HG02870 (cell line): ENCODE data around the gene ERVK3-1.
"Not testable (repeated sequence)": the region's sequence is repeated elsewhere in the genome, so short reads cannot be mapped to it uniquely, and the experiment has no call there.

Source experiments
- ATAC-seq: cut with Tn5 transposase; IDR thresholded peaks from one replicate; pipeline ENCODE4 v1.9.1; 2021; ENCODE audit warnings: mild to moderate bottlenecking, moderate library complexity; ENCODE audit not compliant: unreplicated experiment

ERVK3-1 gene, protein sequence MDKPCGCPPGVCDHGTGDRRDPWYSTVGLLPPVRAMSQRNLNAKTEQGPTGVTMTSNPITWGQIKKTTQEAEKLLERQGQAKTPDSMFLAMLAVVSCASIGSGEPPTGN

DNA sequence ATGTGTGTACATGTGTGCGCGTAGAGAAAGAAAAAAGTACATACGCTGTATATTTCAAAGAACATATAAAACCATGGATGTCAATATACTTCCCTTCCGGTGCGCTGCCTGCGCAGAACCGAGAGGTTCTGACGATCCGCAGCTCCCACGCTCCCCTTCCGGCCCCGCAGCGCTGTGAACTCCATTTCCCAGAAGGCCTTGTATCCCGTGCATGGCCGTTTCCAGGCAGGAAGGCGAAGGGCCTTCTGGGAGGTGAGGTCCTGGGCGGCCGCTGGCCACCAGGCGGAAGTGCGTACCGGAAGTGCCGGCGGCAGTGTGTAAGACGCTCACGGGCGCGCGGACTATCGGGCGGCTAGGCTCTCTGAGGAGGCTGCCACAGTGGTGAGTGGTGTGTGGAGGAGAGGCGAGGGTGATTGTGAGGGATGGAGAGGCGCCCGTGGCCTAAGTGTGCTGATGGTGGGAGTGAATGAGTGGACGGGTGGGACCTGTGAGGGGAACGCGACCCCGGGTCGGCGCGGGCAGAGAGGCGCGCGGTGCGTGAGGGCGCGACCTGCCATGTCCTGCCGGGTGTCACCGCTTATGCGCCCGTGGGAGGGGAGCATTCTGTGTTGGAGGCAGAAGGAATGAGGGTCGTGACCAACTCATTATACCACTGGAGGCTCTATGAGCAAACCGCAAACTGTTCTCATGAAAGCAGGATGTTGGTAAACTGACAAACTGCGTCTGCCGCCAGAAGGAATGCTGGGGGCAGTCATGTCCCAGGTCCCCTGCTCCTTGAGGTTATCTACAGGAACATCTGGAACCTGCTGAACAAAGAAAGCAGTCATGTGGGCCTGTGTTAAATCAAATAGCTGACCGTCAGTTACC, at the start of gene ERVK3-1:
TSS of gene ERVK3-1 (plus strand) at position 313 of the 867 bp plus-strand sequence. CDS start 6,792 bp downstream, outside the sequence.
- ATAC-seq, result peak; percentile 93

DNA sequence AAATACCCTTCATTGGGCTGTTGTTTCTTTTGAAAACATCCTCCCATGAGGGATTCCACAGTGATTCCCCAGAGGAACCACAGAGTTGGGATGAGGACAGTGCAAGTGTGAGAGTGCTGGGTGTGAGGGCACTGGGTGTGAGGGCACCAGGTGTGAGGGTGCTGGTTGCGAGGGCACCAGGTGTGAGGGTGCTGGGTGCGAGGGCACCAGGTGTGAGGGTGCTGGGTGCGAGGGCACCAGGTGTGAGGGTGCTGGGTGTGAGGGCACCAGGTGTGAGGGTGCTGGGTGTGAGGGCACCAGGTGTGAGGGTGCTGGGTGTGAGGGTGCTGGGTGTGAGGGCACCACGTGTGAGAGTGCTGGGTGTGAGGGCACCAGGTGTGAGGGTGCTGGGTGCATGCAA, 46.9 kb upstream of the ERVK3-1 start:
- ATAC-seq, result not testable (repeated sequence)

DNA sequence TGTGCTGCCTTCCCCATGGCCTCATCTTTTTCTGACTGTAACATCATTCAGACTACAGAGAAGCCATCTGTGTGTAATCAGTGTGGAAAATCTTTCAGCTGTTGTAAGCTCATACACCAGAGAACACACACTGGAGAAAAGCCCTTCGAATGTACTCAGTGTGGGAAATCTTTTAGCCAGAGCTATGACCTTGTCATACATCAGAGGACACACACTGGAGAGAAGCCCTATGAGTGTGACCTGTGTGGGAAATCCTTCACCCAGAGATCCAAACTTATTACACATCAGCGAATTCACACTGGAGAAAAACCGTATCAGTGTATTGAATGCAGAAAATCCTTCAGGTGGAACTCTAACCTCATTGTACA, 43.6 kb upstream of the ERVK3-1 start:
- ATAC-seq, result no peak

DNA sequence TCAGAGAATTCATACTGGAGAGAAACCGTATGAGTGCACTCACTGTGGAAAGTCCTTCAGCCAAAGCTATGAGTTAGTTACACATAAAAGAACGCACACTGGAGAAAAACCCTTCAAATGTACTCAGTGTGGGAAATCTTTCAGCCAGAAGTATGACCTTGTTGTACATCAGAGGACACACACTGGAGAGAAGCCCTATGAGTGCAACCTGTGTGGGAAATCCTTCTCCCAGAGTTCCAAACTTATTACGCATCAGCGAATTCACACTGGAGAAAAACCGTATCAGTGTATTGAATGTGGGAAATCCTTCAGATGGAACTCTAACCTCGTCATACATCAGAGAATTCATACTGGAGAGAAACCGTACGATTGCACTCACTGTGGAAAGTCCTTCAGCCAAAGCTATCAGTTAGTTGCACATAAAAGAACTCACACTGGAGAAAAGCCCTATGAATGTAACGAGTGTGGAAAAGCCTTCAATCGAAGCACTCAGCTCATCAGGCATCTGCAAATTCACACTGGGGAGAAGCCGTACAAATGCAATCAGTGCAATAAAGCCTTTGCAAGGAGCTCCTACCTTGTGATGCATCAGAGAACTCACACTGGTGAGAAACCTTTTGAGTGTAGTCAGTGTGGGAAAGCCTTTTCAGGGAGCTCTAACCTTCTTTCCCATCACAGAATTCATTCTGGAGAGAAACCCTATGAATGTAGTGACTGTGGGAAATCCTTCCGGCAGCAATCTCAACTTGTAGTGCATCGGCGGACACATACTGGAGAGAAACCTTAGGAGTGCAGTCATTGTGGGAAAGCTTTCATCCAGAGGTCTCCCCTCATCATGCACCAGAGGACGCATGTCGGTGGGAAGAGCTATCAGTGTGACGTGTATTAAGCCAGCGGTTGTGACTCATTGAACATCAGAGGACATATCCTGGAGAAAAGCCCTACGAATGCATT, 42.9 kb upstream of the ERVK3-1 start:
- ATAC-seq, result no peak

DNA sequence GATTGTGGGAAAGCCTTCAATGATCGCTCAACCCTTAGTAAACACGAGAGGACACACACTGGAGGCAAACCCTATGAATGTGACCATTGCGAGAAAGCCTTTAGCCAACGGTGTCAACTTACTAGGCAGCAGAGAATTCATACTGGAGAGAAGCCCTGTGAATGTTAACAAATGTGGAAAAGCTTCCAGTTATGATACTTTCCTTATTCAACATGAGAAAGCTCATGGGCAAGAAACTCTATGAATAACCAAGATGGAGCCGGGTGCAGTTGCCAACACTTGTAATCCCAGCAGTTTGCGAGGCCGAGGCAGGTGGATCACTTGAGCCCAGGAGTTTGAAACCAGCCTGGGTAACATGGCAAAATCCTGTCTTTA, 42.3 kb upstream of the ERVK3-1 start:
- no peak for ATAC-seq

DNA sequence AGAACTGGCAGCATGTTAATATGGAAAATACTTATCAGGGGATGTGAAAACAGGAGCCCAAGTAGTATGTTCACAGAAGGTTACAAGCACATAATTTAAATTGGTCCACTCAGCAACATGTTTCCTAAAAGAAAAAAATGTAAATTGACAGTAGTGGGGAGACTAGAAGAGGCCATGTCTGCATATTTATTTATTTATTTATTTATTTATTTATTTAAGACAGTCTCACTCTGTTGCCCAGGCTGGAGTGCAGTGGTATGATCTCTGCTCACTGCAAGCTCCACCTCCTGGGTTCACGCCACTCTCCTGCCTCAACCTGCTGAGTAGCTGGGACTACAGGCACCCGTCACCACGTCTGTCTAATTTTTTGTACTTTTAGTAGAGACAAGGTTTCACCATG, 40.1 kb upstream of the ERVK3-1 start:
- no peak for ATAC-seq

DNA sequence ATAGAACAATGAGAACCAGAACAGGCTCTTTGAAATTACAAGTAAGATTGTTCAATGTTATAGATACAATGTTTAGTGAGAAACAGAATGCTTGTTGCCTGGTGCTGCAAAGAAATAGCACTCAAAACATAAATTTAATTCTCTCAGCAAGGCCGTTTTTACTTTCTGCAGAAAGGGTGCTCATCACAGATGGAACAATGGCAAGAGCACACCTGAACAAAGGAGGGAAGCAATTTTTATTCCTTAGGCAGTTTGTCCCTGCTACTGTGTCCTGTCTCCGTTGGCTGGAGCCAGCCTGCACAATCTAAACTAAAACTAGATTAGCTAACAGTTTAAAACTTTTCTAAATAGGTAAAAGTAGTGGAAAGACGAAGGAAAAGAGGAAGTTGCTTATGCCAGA, 36.8 kb upstream of the ERVK3-1 start:
- no peak for ATAC-seq

DNA sequence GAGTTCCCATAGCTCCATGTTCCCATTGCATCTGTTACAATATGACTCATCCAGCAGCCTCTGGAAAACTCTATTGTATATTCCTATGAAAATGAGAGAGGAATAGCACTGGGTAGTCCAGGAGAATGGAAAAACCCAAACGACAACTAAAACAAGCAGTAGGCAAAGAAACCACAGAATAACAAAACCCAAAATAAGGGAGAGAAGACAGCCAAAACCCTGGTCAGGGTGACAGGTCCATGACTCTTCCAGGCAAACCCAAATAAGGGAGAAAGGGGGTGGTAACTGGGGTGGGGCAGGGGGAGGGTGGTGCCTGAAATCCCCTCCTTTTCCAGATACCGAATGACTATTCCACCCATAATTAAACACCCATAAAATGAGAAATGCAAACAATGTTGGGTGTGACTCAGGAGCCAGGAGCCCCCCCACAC, 30.4 kb upstream of the ERVK3-1 start:
- ATAC-seq, result no peak

DNA sequence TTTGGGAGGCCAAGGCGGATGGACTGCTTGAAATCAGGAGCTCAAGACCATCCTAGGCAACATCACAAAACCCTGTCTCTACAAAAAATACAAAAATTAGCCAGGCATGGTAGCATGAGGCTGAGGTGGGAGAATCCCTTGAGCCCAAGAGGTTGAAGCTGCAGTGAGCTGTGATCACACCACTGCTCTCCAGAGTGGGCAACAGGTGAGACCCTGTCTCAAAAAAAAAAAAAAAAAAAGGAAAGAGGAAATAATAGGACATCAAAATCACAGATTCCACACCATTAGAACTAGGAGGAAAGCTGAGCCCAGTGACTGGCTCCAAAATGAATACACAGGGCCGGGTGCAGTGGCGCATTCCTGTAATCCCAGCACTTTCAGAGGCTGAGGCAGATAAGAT, 29.6 kb upstream of the ERVK3-1 start:
- ATAC-seq, result no peak

DNA sequence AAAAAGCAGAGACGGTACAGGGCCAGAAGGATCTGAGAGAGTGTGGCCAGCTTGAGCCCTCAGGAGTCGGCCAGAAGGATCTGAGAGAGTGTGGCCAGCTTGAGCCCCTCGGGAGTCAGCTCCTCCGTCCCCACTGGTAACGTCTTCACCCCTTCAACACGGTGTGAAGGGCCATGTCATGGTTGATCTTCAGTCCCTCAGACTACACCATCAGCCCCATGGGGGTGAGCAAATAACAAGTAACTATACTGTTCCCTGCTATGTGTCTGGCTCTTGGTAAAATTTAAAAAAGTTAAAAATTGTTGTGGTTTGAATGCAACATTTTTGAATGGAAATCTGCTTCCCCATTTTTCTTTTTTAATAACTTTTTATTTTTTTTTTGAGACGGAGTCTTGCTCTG, 28.0 kb upstream of the ERVK3-1 start:
- ATAC-seq, result no peak

DNA sequence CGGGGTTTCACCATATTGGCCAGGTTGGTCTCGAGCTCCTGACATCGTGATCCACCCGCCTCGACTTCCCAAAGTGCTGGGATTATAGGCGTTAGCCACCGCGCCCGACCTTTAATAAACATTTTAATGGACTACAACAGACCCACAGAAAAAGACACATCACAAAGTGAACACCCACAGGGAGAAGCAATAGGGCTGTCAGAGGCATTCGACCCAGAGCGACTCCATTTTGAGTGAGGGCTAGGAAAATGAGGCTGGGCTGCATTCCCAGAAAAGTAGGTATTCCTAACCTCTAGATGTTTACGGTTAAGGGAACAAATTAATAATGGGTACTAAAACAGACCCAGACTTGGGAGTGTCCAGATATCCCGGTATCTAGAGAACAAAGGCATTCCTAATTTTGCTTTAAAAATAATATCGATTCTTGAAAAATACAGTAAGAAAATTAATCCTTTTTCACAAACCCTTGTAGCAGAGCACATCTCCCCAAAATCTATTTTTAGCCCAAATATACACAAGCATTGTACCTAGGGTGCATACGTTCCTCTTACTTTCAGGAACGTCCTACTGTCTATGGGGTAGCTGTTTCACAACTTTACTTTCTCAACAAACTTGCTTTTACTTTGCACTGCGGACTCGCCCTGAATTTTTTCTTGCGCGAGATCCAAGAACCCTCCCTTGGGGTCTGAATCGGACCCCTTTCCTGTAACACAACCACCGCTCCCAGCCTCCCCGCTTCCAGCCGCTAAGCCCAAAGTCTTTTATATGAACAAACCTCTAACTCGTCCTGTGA, 27.2 kb upstream of the ERVK3-1 start:
- no peak for ATAC-seq

DNA sequence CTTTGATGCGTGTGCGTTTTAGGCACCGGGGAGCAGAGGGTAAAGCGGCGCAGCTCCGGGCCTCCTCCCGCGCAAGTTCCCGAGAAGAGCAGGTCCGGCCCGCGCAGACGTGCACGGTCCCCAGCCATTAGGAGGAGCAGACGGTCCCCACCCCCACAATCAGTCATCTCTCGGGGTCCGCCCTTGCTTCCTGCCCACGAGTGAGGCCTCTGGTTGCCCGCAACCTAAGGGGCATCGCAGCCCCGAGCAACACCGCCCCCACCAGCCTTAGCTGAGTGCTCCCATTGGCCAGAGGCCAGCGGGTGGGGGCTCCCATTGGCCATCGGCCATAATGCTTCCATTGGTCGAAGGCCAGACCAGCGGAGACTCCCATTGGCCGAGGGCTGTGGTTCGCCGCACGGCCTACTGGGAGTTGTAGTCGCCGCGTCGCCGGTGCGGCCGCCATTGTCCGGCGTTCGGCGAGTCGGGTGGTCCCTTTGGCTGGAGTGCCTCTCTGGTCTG, 26.6 kb upstream of the ERVK3-1 start, which contains the start of gene ZNF8:
TSS of gene ZNF8 (plus strand) at position 415 of the 501 bp plus-strand sequence. CDS start 127 bp downstream, outside the sequence.
- peak; percentile 94 for ATAC-seq

DNA sequence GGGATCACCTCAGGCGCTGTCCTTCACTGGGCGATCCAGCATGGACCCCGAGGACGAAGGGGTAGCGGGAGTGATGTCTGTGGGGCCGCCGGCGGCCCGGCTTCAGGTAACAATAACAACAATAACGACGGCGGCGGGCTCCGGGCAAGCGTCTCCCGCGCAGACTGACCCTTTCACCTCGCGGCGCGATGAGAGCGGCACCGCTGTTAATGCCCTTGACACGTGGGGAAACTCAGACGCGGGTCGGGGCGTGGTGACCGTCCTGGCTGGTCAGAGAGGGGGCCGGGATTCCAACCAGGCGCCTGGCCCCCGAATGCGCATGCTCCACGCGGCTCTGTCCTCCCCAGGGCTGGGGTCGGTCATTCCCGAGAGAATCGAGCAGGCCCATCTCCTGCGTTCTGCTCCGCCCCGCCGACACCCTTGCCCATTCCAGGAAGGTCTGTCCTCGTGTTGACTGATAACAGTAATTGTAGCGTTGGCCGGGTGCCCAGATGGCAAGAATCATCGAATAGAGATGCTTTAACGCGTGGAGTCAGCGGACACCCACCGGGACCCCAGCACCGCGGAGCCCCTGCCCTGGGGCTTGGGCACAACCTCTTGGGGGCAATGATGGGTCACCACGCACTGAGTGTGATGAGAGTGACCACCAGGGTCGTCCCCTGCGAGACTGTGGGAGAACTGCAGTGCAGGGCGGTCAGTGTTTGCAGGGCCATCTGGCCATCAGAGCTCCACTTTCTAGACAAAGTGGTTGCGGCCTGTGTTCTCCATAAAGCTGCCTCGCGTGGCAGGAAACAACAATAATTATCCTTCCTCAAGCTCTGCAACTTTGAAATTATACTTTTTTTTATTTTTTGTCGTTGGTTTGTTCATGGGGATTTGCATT, 25.9 kb upstream of the ERVK3-1 start:
- peak; percentile 19 for ATAC-seq

DNA sequence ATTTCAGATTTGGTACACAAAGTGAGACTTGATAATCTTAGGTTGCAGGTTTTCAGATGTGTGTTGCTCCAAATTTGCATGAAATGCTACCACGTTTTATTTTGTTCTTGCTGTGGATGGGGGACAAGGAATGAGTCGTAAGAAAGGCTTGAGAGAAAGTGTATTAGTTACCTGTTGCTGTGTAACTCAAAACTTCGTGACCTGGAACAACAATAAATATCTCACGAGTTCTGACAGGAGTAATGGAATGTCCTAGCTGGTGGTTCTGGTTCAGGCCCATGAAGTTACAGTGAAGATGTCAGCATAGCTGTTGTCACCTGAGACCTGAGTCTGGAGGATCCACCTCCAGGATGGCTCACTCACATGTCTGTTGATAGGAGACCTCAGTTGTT, 25.3 kb upstream of the ERVK3-1 start:
- ATAC-seq, result no peak

DNA sequence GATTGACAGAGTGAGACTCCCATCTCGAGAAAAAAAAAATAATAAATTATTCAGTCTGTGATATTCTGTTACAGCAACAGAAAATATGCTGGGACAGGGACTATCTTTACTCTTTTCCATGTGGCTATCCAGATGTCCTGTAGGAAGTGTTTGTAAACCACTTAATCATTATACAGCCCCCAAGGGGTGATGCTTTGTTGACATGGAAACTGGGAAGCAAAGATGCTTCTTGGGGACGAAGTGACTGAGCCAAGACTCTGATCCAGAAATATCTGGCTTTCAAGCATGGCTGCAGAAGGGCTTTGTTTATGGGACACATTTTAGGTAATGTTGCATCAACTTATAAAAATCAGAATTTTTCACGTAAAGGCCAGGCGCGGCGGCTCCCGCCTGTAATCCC, 21.0 kb upstream of the ERVK3-1 start:
- ATAC-seq, result no peak

DNA sequence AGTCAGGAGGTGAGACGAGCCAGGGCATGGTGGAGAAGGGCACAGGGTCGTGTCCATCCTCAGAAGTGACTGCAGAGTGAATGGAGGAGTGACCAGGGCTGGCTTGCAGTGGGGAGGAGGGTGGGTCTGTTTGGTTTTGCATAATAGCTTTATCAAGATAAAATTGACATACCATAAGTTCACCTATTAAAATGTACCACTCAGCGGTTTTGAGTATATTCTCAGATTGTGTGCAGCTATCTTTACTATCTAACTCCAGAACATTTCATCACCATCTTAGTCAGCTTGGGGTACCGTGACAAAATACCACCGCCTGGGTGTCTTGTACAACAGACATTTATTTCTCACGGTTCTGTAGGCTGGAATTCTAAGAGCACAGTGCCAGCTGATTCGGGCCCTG, 13.2 kb upstream of the ERVK3-1 start:
- ATAC-seq, result no peak

DNA sequence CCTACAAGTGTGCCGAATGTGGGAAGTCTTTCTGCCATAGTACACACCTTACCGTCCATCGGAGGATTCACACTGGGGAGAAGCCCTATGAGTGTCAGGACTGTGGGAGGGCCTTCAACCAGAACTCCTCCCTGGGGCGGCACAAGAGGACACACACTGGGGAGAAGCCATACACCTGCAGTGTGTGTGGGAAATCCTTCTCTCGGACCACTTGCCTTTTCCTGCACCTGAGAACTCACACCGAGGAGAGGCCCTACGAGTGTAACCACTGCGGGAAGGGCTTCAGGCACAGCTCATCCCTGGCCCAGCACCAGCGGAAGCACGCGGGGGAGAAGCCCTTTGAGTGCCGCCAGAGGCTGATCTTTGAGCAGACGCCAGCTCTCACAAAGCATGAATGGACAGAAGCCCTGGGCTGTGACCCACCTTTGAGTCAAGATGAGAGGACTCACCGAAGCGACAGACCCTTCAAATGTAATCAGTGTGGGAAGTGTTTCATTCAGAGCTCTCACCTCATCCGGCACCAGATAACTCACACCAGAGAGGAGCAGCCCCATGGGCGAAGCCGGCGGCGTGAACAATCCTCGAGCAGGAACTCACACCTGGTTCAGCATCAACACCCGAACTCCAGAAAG, 10.3 kb upstream of the ERVK3-1 start:
- no peak for ATAC-seq

DNA sequence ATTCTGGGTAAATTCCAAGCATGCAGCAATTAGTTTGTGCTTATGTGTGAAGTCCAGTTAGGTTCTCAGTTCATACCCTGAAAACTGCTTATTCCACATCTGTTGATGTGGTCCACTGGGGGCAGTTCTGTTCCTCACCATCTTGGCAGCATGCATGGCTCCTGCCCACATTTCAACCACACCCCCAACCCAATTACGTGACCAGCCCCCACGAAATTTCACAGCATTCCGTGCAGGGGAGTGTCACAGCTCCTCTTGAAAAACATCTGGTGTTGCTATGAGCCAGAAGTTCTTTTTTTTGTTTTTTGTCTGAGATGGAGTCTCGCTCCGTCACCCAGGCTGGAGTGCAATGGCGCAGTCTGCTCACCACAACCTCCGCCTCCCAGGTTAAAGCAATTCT, 9.1 kb upstream of the ERVK3-1 start:
- ATAC-seq, result no peak

DNA sequence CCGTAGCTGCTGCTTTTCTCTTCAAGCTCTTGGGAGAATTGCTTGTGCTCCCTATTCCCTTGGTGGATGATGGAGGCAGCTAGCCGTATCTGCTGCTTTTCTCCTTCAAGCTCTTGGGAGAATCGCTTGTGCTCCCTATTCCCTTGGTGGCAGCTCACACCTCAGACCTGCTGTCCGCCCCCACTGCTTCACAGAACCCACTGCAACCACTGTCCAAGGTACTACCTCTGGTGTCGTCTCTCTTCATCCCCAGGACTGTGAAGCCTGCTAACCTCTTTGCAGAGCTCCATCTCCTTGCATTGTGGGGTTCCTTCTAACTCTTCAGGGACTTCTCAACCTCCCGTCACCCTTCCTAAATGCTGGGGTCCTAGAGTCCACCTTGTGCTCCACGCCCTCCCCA, 4.6 kb upstream of the ERVK3-1 start:
- ATAC-seq, result no peak
